Middle frontal gyrus (tissue), 1 donor: Measurements from ENCODE around the gene SH2B3.
"Not testable (repeated sequence)": the region's sequence is repeated elsewhere in the genome, so short reads cannot be mapped to it uniquely, and the experiment has no call there.

Experiments used
- DNase-seq: peaks from one replicate; pipeline ENCODE4 v3.0.0-alpha.2; 2015; ENCODE audit warnings: low spot score; ENCODE audit errors: extremely low spot score

Gene SH2B3

GRCh38 chr12:111386885-111387284, 18.8 kb upstream of the SH2B3 start:
- no peak for DNase-seq

GRCh38 chr12:111387747-111388323, 17.9 kb upstream of the SH2B3 start:
- no peak for DNase-seq

- DNase-seq = no peak
These were observed 16.1 kb upstream of the SH2B3 start for GRCh38 chr12:111389635-111390034.

GRCh38 chr12:111390910-111391309, 14.8 kb upstream of the SH2B3 start:
- DNase-seq = no peak

GRCh38 chr12:111393700-111394300, 11.9 kb upstream of the SH2B3 start:
- DNase-seq = no peak

- DNase-seq = no peak
These were observed 11.2 kb upstream of the SH2B3 start for GRCh38 chr12:111394480-111394879.

- no peak for DNase-seq
These were observed 10.2 kb upstream of the SH2B3 start for GRCh38 chr12:111395336-111396187.

- DNase-seq = not testable (repeated sequence)
These were observed 9.5 kb upstream of the SH2B3 start for GRCh38 chr12:111396271-111396670.

- DNase-seq = peak; percentile 62
These were observed 8.8 kb upstream of the SH2B3 start for GRCh38 chr12:111396726-111397445.

GRCh38 chr12:111398530-111398929, 7.2 kb upstream of the SH2B3 start:
- DNase-seq = no peak

GRCh38 chr12:111399741-111400404, 5.8 kb upstream of the SH2B3 start:
- not testable (repeated sequence) for DNase-seq

- no peak for DNase-seq
These were observed 4.5 kb upstream of the SH2B3 start for GRCh38 chr12:111401167-111401605.

- not testable (repeated sequence) for DNase-seq
These were observed 3.3 kb upstream of the SH2B3 start for GRCh38 chr12:111402490-111402824.

GRCh38 chr12:111404362-111405148, 1.2 kb upstream of the SH2B3 start:
- no peak for DNase-seq

- peak; percentile 82 for DNase-seq
These were observed 419 bp upstream of the SH2B3 start for GRCh38 chr12:111405149-111405858.

- DNase-seq = no peak
These were observed 1.0 kb downstream of the SH2B3 start for GRCh38 chr12:111406474-111407376.

GRCh38 chr12:111407377-111408115, 1.8 kb downstream of the SH2B3 start:
- DNase-seq = no peak

GRCh38 chr12:111408116-111408440, 2.4 kb downstream of the SH2B3 start:
- DNase-seq = no peak
